Large intestine (tissue), 3 donors: ENCODE measurements around the gene TTBK1. TPM values are rescaled to one million over a fixed set of nuclear protein-coding genes. Genes with fewer than 3 reads are reported as not detected.

Experiments
- DNase-seq, 2 donors: peaks; one replicate each; pipeline versions ENCODE4 v3.0.0 to v3.0.0-alpha.2; 2013
- H3K27ac ChIP-seq: one replicate; pipeline ENCODE4 v1.5.1; 2013; ENCODE audit warnings: low read length
- H3K27me3 ChIP-seq: 2 replicates; pipeline ENCODE4 v1.6.1; 2013; ENCODE audit warnings: low read length; ENCODE audit not compliant: control insufficient read depth, insufficient read depth
- H3K36me3 ChIP-seq: 2 replicates; pipeline ENCODE4 v1.6.1; 2013; ENCODE audit warnings: low read length; ENCODE audit not compliant: control insufficient read depth, insufficient read depth
- H3K4me1 ChIP-seq: one replicate; pipeline ENCODE4 v1.6.1; 2013; ENCODE audit warnings: low read length; ENCODE audit not compliant: control insufficient read depth, insufficient read depth
- H3K4me3 ChIP-seq: one replicate; pipeline ENCODE4 v1.5.1; 2013; ENCODE audit warnings: low read length
- H3K9me3 ChIP-seq: one replicate; pipeline ENCODE4 v1.6.1; 2013; ENCODE audit warnings: mild to moderate bottlenecking, low read depth, low read length, moderate library complexity; ENCODE audit not compliant: control insufficient read depth
- WGBS: methylation state at CpG from one replicate; pipeline ENCODE4 v1.1.5; 2013; ENCODE audit warnings: low lambda C conversion rate; ENCODE audit not compliant: insufficient coverage; 5-methylcytosine and 5-hydroxymethylcytosine counted together
- polyA plus RNA-seq: library from polyadenylated mRNA; unstranded; fragments of 120-200 nt; gene quantifications from one replicate; pipeline ENCODE4 v1.2.1, GENCODE V29; 2013

TTBK1 gene
- polyA plus RNA-seq, 1 donor, result 3.8 TPM

GRCh38 chr6:43280234-43280633 is 37.0 kb downstream of the TTBK1 start:
- Histone ChIP-seq H3K27me3 (peaks cover 2% of the 10 kb centered on the region), H3K4me1 (peaks cover 48% of the 10 kb centered on the region), H3K9me3 (peaks cover 3% of the 10 kb centered on the region), H3K27ac (no peak overlapping the region), H3K4me3 (no peak overlapping the region), H3K36me3 (no peaks in the 10 kb centered on the region)
- DNase-seq, result no peak
- WGBS, result no CpG with 5 or more reads among the region's 2 CpGs

- H3K36me3 ChIP-seq, result no peaks in the 10 kb centered on the region
- H3K4me1 ChIP-seq, result peaks cover 34% of the 10 kb centered on the region
- no peaks in the 10 kb centered on the region for H3K27me3 ChIP-seq
- no peak for DNase-seq
- no CpG with 5 or more reads among the region's 9 CpGs for WGBS
- H3K27ac ChIP-seq, result no peak overlapping the region
- no peak overlapping the region for H3K4me3 ChIP-seq
- peaks cover 3% of the 10 kb centered on the region for H3K9me3 ChIP-seq
These were observed 38.8 kb downstream of the TTBK1 start for GRCh38 chr6:43282060-43282459.

- 60% methylated on average over 1 of the region's 32 CpGs for WGBS
- H3K4me3 ChIP-seq, result no peak overlapping the region
- peaks cover 34% of the 10 kb centered on the region for H3K4me1 ChIP-seq
- no peak for DNase-seq
- no peaks in the 10 kb centered on the region for H3K27me3 ChIP-seq
- H3K36me3 ChIP-seq, result no peaks in the 10 kb centered on the region
- no peak overlapping the region for H3K27ac ChIP-seq
- peaks cover 3% of the 10 kb centered on the region for H3K9me3 ChIP-seq
These were observed 39.6 kb downstream of the TTBK1 start for GRCh38 chr6:43282636-43283513.

GRCh38 chr6:43283514-43283901 is 40.2 kb downstream of the TTBK1 start:
- no peak for DNase-seq
- H3K36me3 ChIP-seq, result no peaks in the 10 kb centered on the region
- WGBS, result no CpG with 5 or more reads among the region's 18 CpGs
- peaks cover 33% of the 10 kb centered on the region for H3K4me1 ChIP-seq
- H3K9me3 ChIP-seq, result peaks cover 3% of the 10 kb centered on the region
- no peak overlapping the region for H3K27ac ChIP-seq
- no peak overlapping the region for H3K4me3 ChIP-seq
- no peaks in the 10 kb centered on the region for H3K27me3 ChIP-seq

GRCh38 chr6:43283905-43284304 is 40.6 kb downstream of the TTBK1 start:
- Histone ChIP-seq H3K36me3 (no peaks in the 10 kb centered on the region), H3K4me3 (no peak overlapping the region), H3K27me3 (no peaks in the 10 kb centered on the region), H3K9me3 (peaks cover 3% of the 10 kb centered on the region), H3K27ac (no peak overlapping the region), H3K4me1 (peaks cover 29% of the 10 kb centered on the region)
- WGBS, result no CpG with 5 or more reads among the region's 27 CpGs
- no peak for DNase-seq

GRCh38 chr6:43284991-43285781 is 41.9 kb downstream of the TTBK1 start:
- no peaks in the 10 kb centered on the region for H3K27me3 ChIP-seq
- DNase-seq, result peak in 1 of 2 donors; percentile 49
- H3K9me3 ChIP-seq, result peaks cover 3% of the 10 kb centered on the region
- H3K36me3 ChIP-seq, result no peaks in the 10 kb centered on the region
- H3K27ac ChIP-seq, result no peak overlapping the region
- H3K4me3 ChIP-seq, result no peak overlapping the region
- no CpG with 5 or more reads among the region's 83 CpGs for WGBS
- peaks cover 20% of the 10 kb centered on the region for H3K4me1 ChIP-seq

- no peaks in the 10 kb centered on the region for H3K36me3 ChIP-seq
- H3K27me3 ChIP-seq, result no peaks in the 10 kb centered on the region
- H3K4me1 ChIP-seq, result peaks cover 25% of the 10 kb centered on the region
- peaks cover 3% of the 10 kb centered on the region for H3K9me3 ChIP-seq
- no CpG with 5 or more reads among the region's 5 CpGs for WGBS
- no peak overlapping the region for H3K4me3 ChIP-seq
- H3K27ac ChIP-seq, result no peak overlapping the region
- no peak for DNase-seq
These were observed 42.6 kb downstream of the TTBK1 start for GRCh38 chr6:43285832-43286231.

- H3K27me3 ChIP-seq, result no peaks in the 10 kb centered on the region
- no peak for DNase-seq
- no peak overlapping the region for H3K4me3 ChIP-seq
- H3K4me1 ChIP-seq, result peaks cover 31% of the 10 kb centered on the region
- no peaks in the 10 kb centered on the region for H3K36me3 ChIP-seq
- no CpG with 5 or more reads among the region's 6 CpGs for WGBS
- peaks cover 3% of the 10 kb centered on the region for H3K9me3 ChIP-seq
- no peak overlapping the region for H3K27ac ChIP-seq
These were observed 43.2 kb downstream of the TTBK1 start for GRCh38 chr6:43286456-43286979.

GRCh38 chr6:43286980-43287716 is 43.9 kb downstream of the TTBK1 start:
- DNase-seq, result no peak
- no CpG with 5 or more reads among the region's 10 CpGs for WGBS

More at GRCh38 chr6:43286980-43287716, 43.9 kb downstream of the TTBK1 start:
- H3K4me3 ChIP-seq, result no peak overlapping the region
- no peaks in the 10 kb centered on the region for H3K27me3 ChIP-seq
- H3K27ac ChIP-seq, result no peak overlapping the region
- no peaks in the 10 kb centered on the region for H3K36me3 ChIP-seq
- peaks cover 31% of the 10 kb centered on the region for H3K4me1 ChIP-seq
- H3K9me3 ChIP-seq, result peaks cover 3% of the 10 kb centered on the region
